HG03520 (cell line): ENCODE measurements around the gene SYNPO.

ENCODE experiments used
- ATAC-seq: cut with Tn5 transposase; IDR thresholded peaks from one replicate; pipeline ENCODE4 v1.9.1; 2021; ENCODE audit warnings: mild to moderate bottlenecking, moderate library complexity; ENCODE audit not compliant: unreplicated experiment

SYNPO gene

GRCh38 chr5:150656191-150657132, 16.0 kb downstream of the SYNPO start:
- peak; percentile 76 for ATAC-seq

GRCh38 chr5:150658121-150658520, 17.7 kb downstream of the SYNPO start:
- ATAC-seq, result no peak

- ATAC-seq, result no peak
Observed at GRCh38 chr5:150658699-150659265, 18.3 kb downstream of the SYNPO start.

- no peak for ATAC-seq
Observed at GRCh38 chr5:150659360-150660107, 19.1 kb downstream of the SYNPO start.

- ATAC-seq, result no peak
Observed at GRCh38 chr5:150660108-150660831, 19.8 kb downstream of the SYNPO start.

- ATAC-seq, result no peak
Observed at GRCh38 chr5:150661086-150661485, 20.6 kb downstream of the SYNPO start, which contains the start of gene MYOZ3. TSS of gene MYOZ3 (plus strand) at chr5:150661251. CDS start at chr5:150662942, 1,691 bp downstream.

- ATAC-seq, result no peak
Observed at GRCh38 chr5:150661821-150662596, 21.5 kb downstream of the SYNPO start.

- ATAC-seq, result no peak
Observed at GRCh38 chr5:150662731-150663516, 22.5 kb downstream of the SYNPO start.

- ATAC-seq, result no peak
Observed at GRCh38 chr5:150663936-150664335, 23.5 kb downstream of the SYNPO start.

- no peak for ATAC-seq
Observed at GRCh38 chr5:150665044-150665443, 24.6 kb downstream of the SYNPO start.

- ATAC-seq, result no peak
Observed at GRCh38 chr5:150670275-150670947, 30.0 kb downstream of the SYNPO start.

- ATAC-seq, result no peak
Observed at GRCh38 chr5:150670948-150671310, 30.5 kb downstream of the SYNPO start.

GRCh38 chr5:150671509-150672236, 31.2 kb downstream of the SYNPO start:
- no peak for ATAC-seq

GRCh38 chr5:150672237-150672883, 31.9 kb downstream of the SYNPO start:
- ATAC-seq, result no peak

- ATAC-seq, result no peak
Observed at GRCh38 chr5:150672884-150673275, 32.4 kb downstream of the SYNPO start.

- no peak for ATAC-seq
Observed at GRCh38 chr5:150674341-150674821, 33.9 kb downstream of the SYNPO start.

- no peak for ATAC-seq
Observed at GRCh38 chr5:150675069-150675468, 34.6 kb downstream of the SYNPO start.
